Spleen (tissue), 11 donors: ENCODE measurements around the gene GPER1. TPM values are rescaled to one million over a fixed set of nuclear protein-coding genes. Genes with fewer than 3 reads are reported as not detected.

Experiments
- DNase-seq: peaks from one replicate; pipeline ENCODE4 v3.0.0-alpha.2; 2020
- H3K27ac ChIP-seq, 8 donors: fragments of 200-600 bp; sonication (generic) in 7 of 8; 1 replicate in 4 of 8; 2 replicates in 4 of 8; pipeline versions ENCODE4 v1.5.0 to v1.8.0; 2016 to 2021; ENCODE audit warnings: inconsistent platforms in 4 of 8, mild to moderate bottlenecking in 4 of 8, moderate library complexity in 1 of 8
- H3K27me3 ChIP-seq, 7 donors: fragments of 200-600 bp; sonication (generic) in 6 of 7; replicated peaks in 1 of 7; 1 replicate in 4 of 7; 2 replicates in 3 of 7; pipeline versions ENCODE4 v1.5.0 to v1.8.0; 2016 to 2021; ENCODE audit warnings: inconsistent platforms in 3 of 7, mild to moderate bottlenecking in 1 of 7
- H3K36me3 ChIP-seq, 6 donors: fragments of 200-600 bp; sonication (generic) in 5 of 6; 1 replicate in 4 of 6; 2 replicates in 2 of 6; pipeline versions ENCODE4 v1.5.0 to v1.8.0; 2016 to 2021; ENCODE audit warnings: inconsistent platforms in 2 of 6
- H3K4me1 ChIP-seq, 6 donors: fragments of 200-600 bp; sonication (generic) in 5 of 6; 1 replicate in 3 of 6; 2 replicates in 3 of 6; pipeline versions ENCODE4 v1.5.0 to v1.8.0; 2016 to 2021; ENCODE audit warnings: inconsistent platforms in 3 of 6
- H3K4me3 ChIP-seq, 8 donors: fragments of 200-600 bp; sonication (generic) in 7 of 8; 1 replicate in 4 of 8; 2 replicates in 4 of 8; pipeline versions ENCODE4 v1.5.0 to v1.8.0; 2016 to 2021; ENCODE audit warnings: inconsistent platforms in 4 of 8, mild to moderate bottlenecking in 4 of 8, moderate library complexity in 2 of 8
- H3K9me3 ChIP-seq, 8 donors: fragments of 200-600 bp; sonication (generic) in 7 of 8; 1 replicate in 4 of 8; 2 replicates in 4 of 8; pipeline versions ENCODE4 v1.5.0 to v1.8.0; 2016 to 2021; ENCODE audit warnings: inconsistent platforms in 4 of 8
- POLR2A ChIP-seq, 3 donors: fragments of 450-650 bp; IDR thresholded peaks; one replicate each; pipeline ENCODE4 v1.5.1; 2017; ENCODE audit warnings: antibody characterized with exemption in 3 of 3, mild to moderate bottlenecking in 1 of 3
- POLR2AphosphoS5 ChIP-seq, 3 donors: sonication (generic); formaldehyde crosslinking; IDR thresholded peaks; one replicate each; pipeline ENCODE4 v1.5.1; 2017; ENCODE audit warnings: antibody characterized with exemption in 3 of 3
- WGBS, 5 donors: extraction: QIAGEN DNeasy Blood & Tissue Kit in 3 of 5; methylation state at CpG; one replicate each; pipeline versions ENCODE4 v1.1.5 to v1.1.7; 2013 to 2018; 5-methylcytosine and 5-hydroxymethylcytosine counted together
- intact Hi-C: fragments of 100-400 bp; cut with DNase I; formaldehyde crosslinking; loops from one replicate; pipeline ENCODE4 v1.15.0; 2023; ENCODE audit warnings: low total_unique reads
- polyA plus RNA-seq, 3 donors: library from polyadenylated mRNA; stranded (reverse); fragments of 200-250 nt; gene quantifications; one replicate each; pipeline ENCODE4 v1.2.1, GENCODE V29; 2013
- total RNA-seq, 7 donors: library from RNA; depleted of rRNA in 3 of 7; stranded (reverse); fragments of >200 nt in 3 of 7; fragmentation: NEBNext Ultra II Directional in 4 of 7; extraction: Animal tissue kit (Norgen Biotek cat#: 25700) in 4 of 7; gene quantifications; one replicate each; pipeline versions ENCODE4 v1.1.0 to v1.2.1, GENCODE V29; 2016 to 2021
- TF ChIP-seq, protein P1 (sequence below), 11 experiments: fragments of 200-600 bp in 7 of 11; fragments of 450-650 bp in 4 of 11; sonication (generic) in 4 of 11; IDR thresholded peaks in 8 of 11; conservative IDR thresholded peaks in 3 of 11; 1 replicate in 7 of 11; 2 replicates in 4 of 11; pipeline versions ENCODE4 v1.4.0 to v1.8.0; 2016 to 2021; ENCODE audit warnings: antibody characterized with exemption in 11 of 11, inconsistent platforms in 4 of 11, mild to moderate bottlenecking in 1 of 11
- donor health status: healthy with polysubstance abuse.
- donor health status: DM: no; HTN: no; CAD: no; lungs with moderate emphysema.
- donor health status: DM: no; HTN: no; CAD: no.
- donor health status: Bipolar disorder and iron deficiency.
- donor health status: healthy.
- donor health status: DM: no; HTN: no; CAD: no.
- donor health status: DM: yes; HTN: yes; CAD: no.

The GPER1 gene
- total and polyA plus RNA-seq, 10 donors, result 3.0 to 14.2 (median 6.1) TPM

DNA sequence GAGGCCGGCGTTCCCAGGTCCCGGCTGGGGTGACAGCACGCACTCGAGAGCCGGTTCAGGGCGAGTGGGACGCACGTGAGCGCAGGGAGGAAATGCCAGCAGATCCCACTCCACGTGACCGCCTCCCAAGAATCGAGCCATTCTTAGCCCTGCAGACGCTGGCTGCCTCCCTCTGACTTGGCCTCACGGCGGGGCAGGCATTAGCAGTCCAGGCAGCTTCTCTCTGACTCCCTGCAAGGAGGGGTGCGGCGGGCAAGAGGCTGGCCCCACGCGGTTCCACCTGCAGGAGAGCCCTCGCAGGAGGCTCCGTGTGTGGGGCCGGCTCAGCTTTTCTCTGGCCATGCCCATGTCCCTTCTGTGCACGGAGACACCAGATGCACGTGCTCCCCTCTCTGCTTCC is 33.5 kb upstream of the GPER1 start:
- Histone ChIP-seq H3K27me3 (peaks cover 0 to 55% (median 0%) of the 10 kb centered on the region in 7 donors), H3K27ac (peak overlapping the region in 6 of 8 donors; percentile 47 to 77 (median 62)), H3K36me3 (peaks cover 0 to 15% (median 8%) of the 10 kb centered on the region in 6 donors), H3K4me3 (no peak overlapping the region), H3K4me1 (peaks cover 31 to 81% (median 64%) of the 10 kb centered on the region in 6 donors), H3K9me3 (no peaks in the 10 kb centered on the region)
- peak; percentile 77 for DNase-seq
- TF ChIP-seq, protein P1, sequence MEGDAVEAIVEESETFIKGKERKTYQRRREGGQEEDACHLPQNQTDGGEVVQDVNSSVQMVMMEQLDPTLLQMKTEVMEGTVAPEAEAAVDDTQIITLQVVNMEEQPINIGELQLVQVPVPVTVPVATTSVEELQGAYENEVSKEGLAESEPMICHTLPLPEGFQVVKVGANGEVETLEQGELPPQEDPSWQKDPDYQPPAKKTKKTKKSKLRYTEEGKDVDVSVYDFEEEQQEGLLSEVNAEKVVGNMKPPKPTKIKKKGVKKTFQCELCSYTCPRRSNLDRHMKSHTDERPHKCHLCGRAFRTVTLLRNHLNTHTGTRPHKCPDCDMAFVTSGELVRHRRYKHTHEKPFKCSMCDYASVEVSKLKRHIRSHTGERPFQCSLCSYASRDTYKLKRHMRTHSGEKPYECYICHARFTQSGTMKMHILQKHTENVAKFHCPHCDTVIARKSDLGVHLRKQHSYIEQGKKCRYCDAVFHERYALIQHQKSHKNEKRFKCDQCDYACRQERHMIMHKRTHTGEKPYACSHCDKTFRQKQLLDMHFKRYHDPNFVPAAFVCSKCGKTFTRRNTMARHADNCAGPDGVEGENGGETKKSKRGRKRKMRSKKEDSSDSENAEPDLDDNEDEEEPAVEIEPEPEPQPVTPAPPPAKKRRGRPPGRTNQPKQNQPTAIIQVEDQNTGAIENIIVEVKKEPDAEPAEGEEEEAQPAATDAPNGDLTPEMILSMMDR (IDR thresholded peaks at IDR 0.05 in 8 of 11, conservative IDR thresholded peaks at IDR 0.05 in 3 of 11), result no peak
- TF ChIP-seq POLR2A (IDR thresholded peaks at IDR 0.05) (no peak), POLR2AphosphoS5 (IDR thresholded peaks at IDR 0.05) (no peak)
- intact Hi-C loops, result no loop called here
- 55 to 67% (median 63%) methylated on average over 18 to 25 of the region's 25 CpGs for WGBS, 5 donors

DNA sequence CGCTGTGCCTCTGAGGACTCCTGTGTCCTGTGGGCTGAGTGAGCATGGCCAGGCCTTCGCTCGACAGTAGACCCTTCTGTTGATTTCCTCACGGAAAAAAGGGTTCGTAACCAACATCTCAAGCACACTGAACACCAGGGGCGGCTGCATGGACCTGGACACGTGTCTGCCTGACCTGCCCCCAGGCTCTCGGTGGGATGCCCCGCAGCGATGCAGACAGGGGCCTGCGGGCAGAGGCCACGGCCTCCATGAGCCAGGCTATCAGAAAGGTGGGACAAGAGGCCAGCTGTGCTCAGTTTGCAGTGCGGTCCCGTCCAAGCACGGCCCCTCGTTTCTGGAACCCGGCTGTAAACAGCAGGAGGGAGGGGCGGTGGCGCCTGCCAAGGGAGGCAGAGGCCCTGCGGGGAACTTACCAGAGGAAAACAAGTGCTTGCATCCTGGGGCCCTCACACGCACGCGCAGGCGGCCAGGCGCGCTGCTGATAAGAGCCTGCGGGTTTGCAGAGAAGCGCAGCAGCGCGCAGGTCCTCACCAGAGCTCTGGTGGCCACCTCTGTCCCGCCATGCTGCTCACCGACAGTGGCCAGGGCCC is 33.0 kb upstream of the GPER1 start:
- intact Hi-C loops, result no loop called here
- Histone ChIP-seq H3K4me3 (peak overlapping the region in 7 of 8 donors; percentile 10 to 58 (median 21)), H3K36me3 (peaks cover 0 to 15% (median 8%) of the 10 kb centered on the region in 6 donors), H3K9me3 (no peaks in the 10 kb centered on the region), H3K27ac (peak overlapping the region in 6 of 8 donors; percentile 47 to 77 (median 62)), H3K27me3 (peaks cover 0 to 52% (median 0%) of the 10 kb centered on the region in 7 donors), H3K4me1 (peaks cover 29 to 77% (median 60%) of the 10 kb centered on the region in 6 donors)
- 17 to 32% (median 24%) methylated on average over 11 to 32 of the region's 32 CpGs for WGBS, 5 donors
- peak; percentile 89 for DNase-seq
- TF ChIP-seq POLR2AphosphoS5 (IDR thresholded peaks at IDR 0.05) (peak; percentile 63 to 84 (median 77)), POLR2A (IDR thresholded peaks at IDR 0.05) (no peak)
- TF ChIP-seq, protein P1 (IDR thresholded peaks at IDR 0.05 in 8 of 11, conservative IDR thresholded peaks at IDR 0.05 in 3 of 11), result no peak

DNA sequence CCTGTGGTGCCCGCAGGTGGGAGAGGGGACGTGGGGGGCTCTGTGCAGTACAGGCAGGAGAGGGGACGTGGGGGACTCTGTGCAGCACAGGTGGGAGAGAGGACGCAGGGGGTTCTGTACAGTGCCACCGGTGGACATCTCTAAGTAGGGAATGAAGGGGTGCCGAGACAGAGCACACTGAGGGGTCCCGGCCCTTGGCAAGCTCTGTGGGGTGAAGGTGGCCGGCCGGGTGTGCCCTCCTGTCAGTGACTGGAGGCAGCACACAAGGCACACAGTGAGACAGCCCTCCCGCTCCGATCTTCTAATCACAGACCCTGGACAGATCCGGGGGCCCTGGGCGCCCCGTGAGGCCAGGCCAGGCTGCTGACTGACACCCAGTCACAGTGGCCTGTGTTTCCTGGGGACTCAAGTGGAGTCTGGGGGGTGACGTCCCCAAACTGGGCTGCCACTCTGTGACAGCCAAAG is 32.4 kb upstream of the GPER1 start:
- no peak for TF ChIP-seq POLR2A (IDR thresholded peaks at IDR 0.05)
- TF ChIP-seq POLR2AphosphoS5 (IDR thresholded peaks at IDR 0.05), result no peak
- TF ChIP-seq, protein P1 (IDR thresholded peaks at IDR 0.05 in 8 of 11, conservative IDR thresholded peaks at IDR 0.05 in 3 of 11), result no peak
- no peak for DNase-seq
- 11 to 30% (median 19%) methylated on average over 6 to 15 of the region's 15 CpGs for WGBS, 5 donors
- peaks cover 0 to 55% (median 0%) of the 10 kb centered on the region in 7 donors for H3K27me3 ChIP-seq
- peak overlapping the region in 7 of 8 donors; percentile 10 to 58 (median 21) for H3K4me3 ChIP-seq
- peaks cover 0 to 15% (median 8%) of the 10 kb centered on the region in 6 donors for H3K36me3 ChIP-seq
- H3K9me3 ChIP-seq, result no peaks in the 10 kb centered on the region
- H3K4me1 ChIP-seq, result peaks cover 25 to 77% (median 62%) of the 10 kb centered on the region in 6 donors
- peak overlapping the region in 6 of 8 donors; percentile 47 to 77 (median 62) for H3K27ac ChIP-seq
- intact Hi-C loops, result no loop called here
